ENCODE measurements around the gene ARHGAP15.
A peak's percentile ranks its signal among the peaks of the same experiment; 100 is the strongest.

ARHGAP15 gene

DNA sequence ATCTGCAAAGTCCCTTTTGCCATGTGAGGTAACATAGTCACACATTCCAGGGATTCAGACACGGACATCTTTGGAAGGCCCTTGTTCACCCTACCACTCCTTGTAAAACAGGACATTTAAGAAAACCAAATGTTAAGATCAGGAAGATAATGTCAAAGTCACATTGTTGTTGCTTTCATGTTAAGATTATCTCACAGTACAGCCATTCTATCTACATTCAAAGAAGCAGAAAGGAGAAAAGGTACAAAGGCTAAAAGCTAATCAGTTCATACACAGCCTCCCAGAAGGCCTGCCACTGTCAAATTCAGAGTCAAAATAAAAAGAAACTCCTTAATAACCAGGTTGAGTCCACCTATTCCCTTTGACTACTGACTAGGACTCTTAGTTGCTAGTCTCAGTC is 573.7 kb downstream of the ARHGAP15 start:
- no peak for DNase-seq

GRCh38 chr2:143704451-143705106 is 575.4 kb downstream of the ARHGAP15 start:
- no peak for DNase-seq

DNA sequence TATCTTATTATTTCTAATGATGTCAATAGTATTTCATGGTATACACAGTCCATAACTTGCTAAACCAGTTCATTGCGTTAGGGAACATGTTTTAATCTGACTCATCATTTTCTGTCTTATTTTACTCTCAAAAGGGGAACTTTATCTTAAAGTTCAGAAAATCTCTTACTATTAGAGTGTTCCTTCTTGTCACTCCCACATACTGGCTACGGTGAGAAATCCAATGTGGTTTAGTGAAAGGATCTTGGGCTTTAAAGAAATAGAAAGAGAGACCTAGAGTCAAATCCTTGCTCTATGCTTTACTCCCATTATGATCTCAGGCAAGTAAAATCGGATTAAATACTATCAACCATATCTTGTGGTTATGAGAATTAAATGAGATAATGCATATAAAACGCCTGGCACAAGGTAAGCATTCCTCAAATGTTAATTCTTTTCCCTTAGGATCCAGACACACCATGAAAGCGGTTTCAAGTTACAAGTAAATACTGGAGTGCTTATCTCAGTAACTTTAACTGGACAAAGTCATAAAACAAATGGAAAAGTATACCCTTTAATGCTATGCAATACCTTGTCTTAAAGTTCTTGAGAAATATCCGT is 576.0 kb downstream of the ARHGAP15 start:
- no peak for DNase-seq

DNA sequence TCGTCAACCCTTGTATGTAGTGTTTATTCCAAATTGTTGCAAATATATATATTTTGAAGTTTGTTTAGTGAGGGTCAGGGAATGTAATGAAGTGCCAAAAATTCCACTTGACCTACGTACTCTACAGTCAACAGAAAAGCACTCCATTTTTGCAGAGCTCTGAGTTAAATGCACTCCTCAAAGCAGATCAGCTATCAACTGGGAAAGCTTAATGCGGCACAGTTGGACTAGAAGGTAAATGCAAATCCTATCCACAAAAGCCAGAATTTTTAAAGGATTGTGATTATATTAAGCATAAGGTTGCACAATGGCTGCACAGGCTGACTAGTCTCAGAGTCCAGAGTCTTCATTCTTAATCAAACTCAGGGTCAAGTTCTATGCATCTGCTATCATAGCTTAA is 577.1 kb downstream of the ARHGAP15 start:
- DNase-seq = no peak

- DNase-seq = no peak
Measured at GRCh38 chr2:143708682-143709081, 579.5 kb downstream of the ARHGAP15 start.

DNA sequence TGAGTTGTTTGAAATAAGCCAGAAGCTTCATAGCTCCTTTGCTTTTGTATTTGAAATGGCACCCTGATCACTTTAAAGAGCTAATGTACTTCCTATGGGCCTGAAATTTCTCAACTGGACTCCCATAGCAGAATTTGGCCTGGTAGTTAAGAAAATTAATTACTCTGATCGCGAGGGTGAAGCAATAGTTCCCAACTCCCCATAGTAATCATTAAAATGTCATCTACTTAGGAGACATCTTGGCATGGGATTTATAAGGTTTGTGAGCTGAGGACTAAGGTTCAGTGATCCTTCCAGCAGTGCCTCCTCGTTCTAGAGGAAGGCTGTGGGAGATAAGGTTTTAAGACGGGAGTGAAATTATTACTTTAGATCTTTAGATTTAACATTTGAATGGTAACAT is 581.0 kb downstream of the ARHGAP15 start:
- DNase-seq = no peak

DNA sequence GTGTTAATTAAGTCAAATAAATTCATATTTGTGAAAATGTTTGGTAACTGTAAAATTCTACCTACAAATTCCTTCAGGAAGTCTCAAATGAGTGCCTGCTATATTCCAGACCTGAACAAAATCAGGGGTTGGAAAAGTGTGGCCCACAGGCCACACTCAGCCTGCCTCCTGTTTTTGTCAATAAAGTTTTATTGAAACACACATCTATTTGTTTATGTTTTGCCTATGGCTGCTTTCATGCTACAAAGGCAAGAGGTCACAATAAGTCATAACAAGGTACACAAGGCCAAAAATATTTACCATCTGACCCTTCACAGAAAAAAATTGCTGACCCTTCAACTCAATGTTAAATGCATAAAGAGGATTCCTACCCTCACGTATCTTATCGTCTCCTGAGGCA is 581.7 kb downstream of the ARHGAP15 start:
- DNase-seq = no peak

- DNase-seq = no peak
Measured at GRCh38 chr2:143716522-143716921, 587.3 kb downstream of the ARHGAP15 start.

GRCh38 chr2:143717053-143717452 is 587.8 kb downstream of the ARHGAP15 start:
- no peak for DNase-seq

GRCh38 chr2:143717536-143718168 is 588.4 kb downstream of the ARHGAP15 start:
- no peak for DNase-seq

GRCh38 chr2:143718745-143719144 is 589.5 kb downstream of the ARHGAP15 start:
- no peak for DNase-seq

- no peak for DNase-seq
Measured at GRCh38 chr2:143719406-143719805, 590.2 kb downstream of the ARHGAP15 start.

- no peak for DNase-seq
Measured at GRCh38 chr2:143720095-143720664, 591.0 kb downstream of the ARHGAP15 start.

DNA sequence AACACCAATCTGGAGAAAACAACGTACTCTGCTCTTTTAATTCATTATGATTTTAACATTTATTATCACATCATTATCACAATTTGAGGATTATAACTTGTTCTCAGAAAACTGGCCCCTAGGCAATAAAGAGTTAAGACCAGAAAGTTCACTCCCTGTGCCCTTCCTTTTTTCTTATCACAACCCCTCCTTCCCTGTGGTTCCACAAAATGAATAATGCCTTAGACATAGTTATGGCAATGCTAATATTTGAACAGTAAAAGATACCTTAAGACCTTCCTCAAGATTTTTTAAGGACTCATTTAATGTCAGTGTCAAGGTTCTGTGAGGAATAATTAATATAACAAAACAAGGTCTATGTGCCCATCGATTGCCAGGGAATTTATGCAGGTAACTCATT is 596.2 kb downstream of the ARHGAP15 start:
- DNase-seq = no peak

GRCh38 chr2:143726151-143726845 is 597.1 kb downstream of the ARHGAP15 start:
- no peak for DNase-seq

DNA sequence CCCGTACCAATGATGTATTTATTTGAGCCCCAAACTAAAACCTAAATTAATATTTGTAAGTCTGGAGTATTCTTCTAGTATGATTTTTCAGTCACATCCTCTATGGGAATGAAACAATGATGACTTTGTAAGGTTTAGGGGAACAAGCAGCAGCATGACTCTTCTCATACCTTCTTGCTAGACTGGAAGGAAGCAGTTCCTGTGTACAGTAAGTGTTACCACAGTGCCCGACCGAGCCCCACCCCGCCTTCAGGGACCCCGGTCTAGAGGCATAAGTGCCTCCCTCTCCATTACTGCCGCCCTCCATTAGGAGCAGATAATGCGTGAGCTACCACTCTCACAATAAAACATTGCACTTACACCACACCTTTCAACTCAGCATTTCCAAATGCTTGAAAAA is 599.3 kb downstream of the ARHGAP15 start:
- no peak for DNase-seq

- no peak for DNase-seq
Measured at GRCh38 chr2:143729296-143729814, 600.1 kb downstream of the ARHGAP15 start.

DNA sequence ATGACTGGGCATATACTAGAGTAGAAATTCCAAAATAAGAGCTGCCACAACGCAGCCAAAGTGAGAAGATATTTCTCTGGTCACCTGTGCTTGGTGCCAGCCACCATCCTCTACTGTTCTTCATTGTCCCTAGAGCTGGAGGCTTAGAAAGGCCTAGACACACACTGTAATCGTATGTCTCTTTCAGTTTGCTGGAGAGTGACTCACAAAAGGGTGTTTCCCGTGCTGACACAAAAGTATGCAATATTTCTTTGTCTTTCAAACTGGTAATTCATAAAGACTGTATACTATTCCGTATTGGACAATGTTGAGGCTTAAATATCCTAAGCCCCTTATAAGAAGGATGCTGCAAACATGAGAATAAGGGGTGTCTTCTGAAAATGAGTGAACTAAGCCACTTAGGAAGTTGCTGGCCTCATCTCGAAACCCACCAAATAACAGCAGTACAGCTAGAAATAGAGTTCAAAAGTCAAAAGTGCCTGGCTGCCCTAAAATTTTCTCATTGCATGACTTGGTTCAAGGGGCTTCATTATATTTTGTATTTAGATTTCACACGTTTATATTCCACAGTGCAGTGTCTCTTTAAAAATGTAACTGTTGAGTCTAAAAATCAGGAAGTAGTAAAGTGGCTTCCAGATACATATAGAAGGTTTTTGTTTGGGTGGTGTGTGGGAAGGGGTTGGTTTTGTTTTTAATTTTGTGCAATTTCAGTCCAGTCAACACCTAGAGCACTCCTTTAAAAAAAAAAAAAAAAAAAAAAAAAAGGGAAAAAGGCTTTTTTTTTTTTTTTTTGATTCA is 601.1 kb downstream of the ARHGAP15 start:
- DNase-seq = peak in 1 of 2 donors; percentile 5

DNA sequence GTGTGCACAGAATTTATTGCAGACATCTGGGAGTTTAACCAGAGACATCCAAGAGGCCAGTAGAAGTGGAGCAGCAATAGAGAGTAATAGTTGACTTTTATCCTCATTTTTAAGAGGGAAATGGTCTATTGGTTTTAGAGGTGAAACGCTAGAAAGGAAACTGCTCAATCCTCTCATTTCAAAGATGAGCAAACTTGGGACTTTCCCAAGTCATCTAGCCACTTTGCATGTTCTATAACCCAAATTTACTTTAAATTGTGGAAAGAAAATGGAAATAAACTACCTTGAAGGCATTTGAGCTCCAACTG is 601.7 kb downstream of the ARHGAP15 start:
- no peak for DNase-seq

DNA sequence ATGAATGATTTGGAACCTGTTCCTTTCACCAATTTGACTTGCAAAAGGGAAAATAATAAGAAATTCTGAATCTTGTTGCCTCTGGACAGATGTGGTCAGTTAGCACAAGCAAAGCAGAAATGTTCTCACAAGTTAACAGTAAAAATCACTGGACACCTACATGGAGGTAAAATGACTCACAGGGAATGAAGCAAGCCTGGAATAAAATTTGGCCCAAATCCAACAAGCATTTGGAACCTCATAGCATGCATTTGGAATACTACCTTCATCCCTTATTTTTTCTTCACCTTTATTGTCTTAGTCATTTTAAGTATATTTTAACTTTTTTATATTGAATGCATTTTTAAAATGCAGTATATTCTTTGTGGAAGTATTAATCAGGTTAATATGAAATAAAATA is 602.9 kb downstream of the ARHGAP15 start:
- DNase-seq = no peak

GRCh38 chr2:143732871-143733270 is 603.7 kb downstream of the ARHGAP15 start:
- DNase-seq = no peak

DNA sequence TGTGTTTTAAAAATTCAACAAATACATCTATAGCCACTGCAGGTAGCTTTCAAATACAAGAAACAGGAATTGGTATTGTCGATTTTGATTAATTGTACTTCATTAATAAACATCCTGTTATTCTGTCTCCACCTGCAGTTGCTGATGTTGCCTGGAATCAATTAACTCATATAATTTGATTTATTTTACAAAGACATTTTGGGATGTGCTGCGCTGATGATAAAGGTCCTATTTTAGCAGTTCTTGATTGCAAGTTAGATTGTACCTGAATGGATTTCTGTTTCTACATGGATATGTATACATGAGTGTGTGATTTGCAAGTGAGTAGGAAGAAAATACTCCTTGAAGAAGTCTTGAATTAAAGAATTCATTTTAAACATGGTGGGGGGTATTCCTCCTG is 605.3 kb downstream of the ARHGAP15 start:
- no peak for DNase-seq

DNA sequence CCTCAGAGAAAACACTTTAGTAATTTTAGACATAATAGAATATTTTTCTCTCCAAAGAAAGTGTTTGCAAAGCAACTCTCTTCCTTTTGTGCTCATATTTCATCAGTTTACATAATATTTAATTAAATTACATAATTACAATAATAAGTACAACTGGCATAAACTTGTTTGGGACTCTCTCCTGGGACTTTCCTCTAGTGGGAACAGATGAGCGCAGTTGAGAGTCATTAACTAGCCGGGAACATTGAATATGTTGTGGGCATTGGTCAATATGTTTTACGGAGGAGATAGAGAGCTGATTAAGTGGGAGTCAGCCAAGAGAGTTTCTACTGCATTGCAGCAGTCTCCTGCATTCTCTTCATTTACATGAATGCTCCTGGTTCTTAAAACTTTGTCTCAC is 607.7 kb downstream of the ARHGAP15 start:
- DNase-seq = no peak
